HG02763 (cell line): ENCODE measurements around the gene MDFIC.
"Not testable (repeated sequence)": the region's sequence is repeated elsewhere in the genome, so short reads cannot be mapped to it uniquely, and the experiment has no call there.

Source experiments
- ATAC-seq: cut with Tn5 transposase; IDR thresholded peaks from one replicate; pipeline ENCODE4 v1.9.1; 2021; ENCODE audit warnings: mild to moderate bottlenecking, moderate library complexity; ENCODE audit not compliant: unreplicated experiment

MDFIC gene

GRCh38 chr7:114922026-114922651 lies at the start of gene MDFIC:
Gene MDFIC (plus strand): TSS chr7:114922094. CDS start chr7:114923034, 940 bp downstream.
- peak; percentile 39 for ATAC-seq

GRCh38 chr7:114874170-114874569 lies 47.7 kb upstream of the MDFIC start:
- ATAC-seq = no peak

- no peak for ATAC-seq
These were observed 46.7 kb upstream of the MDFIC start for GRCh38 chr7:114875186-114875585.

- no peak for ATAC-seq
These were observed 42.3 kb upstream of the MDFIC start for GRCh38 chr7:114879554-114879953.

- ATAC-seq = no peak
These were observed 36.1 kb upstream of the MDFIC start for GRCh38 chr7:114885836-114886235.

- ATAC-seq = no peak
These were observed 35.7 kb upstream of the MDFIC start for GRCh38 chr7:114886241-114886640.

- not testable (repeated sequence) for ATAC-seq
These were observed 32.8 kb upstream of the MDFIC start for GRCh38 chr7:114889116-114889515.

- peak; percentile 60 for ATAC-seq
These were observed 32.1 kb upstream of the MDFIC start for GRCh38 chr7:114889646-114890285.

- ATAC-seq = no peak
These were observed 31.3 kb upstream of the MDFIC start for GRCh38 chr7:114890561-114890960.

- ATAC-seq = no peak
These were observed 21.8 kb upstream of the MDFIC start for GRCh38 chr7:114900127-114900526.

GRCh38 chr7:114901771-114902170 lies 20.1 kb upstream of the MDFIC start:
- ATAC-seq = no peak

- no peak for ATAC-seq
These were observed 18.8 kb upstream of the MDFIC start for GRCh38 chr7:114903131-114903530.

GRCh38 chr7:114910787-114911186 lies 11.1 kb upstream of the MDFIC start:
- ATAC-seq = no peak

- no peak for ATAC-seq
These were observed 10.5 kb upstream of the MDFIC start for GRCh38 chr7:114911411-114911810.

GRCh38 chr7:114916261-114916892 lies 5.5 kb upstream of the MDFIC start:
- ATAC-seq = peak; percentile 95

- ATAC-seq = no peak
These were observed 4.6 kb upstream of the MDFIC start for GRCh38 chr7:114917211-114917839.

GRCh38 chr7:114919587-114919986 lies 2.3 kb upstream of the MDFIC start:
- ATAC-seq = no peak

- no peak for ATAC-seq
These were observed 266 bp upstream of the MDFIC start for GRCh38 chr7:114921631-114922025.

- ATAC-seq = peak; percentile 35
These were observed 933 bp downstream of the MDFIC start for GRCh38 chr7:114922652-114923402.

- no peak for ATAC-seq
These were observed 1.5 kb downstream of the MDFIC start for GRCh38 chr7:114923403-114923713.

- ATAC-seq = no peak
These were observed 2.3 kb downstream of the MDFIC start for GRCh38 chr7:114924038-114924712.
